HG03103 (cell line): ENCODE measurements around the gene ST6GALNAC2.
"Not testable (repeated sequence)": the region's sequence is repeated elsewhere in the genome, so short reads cannot be mapped to it uniquely, and the experiment has no call there.

Experiments
- ATAC-seq: cut with Tn5 transposase; IDR thresholded peaks from one replicate; pipeline ENCODE4 v1.9.1; 2021; ENCODE audit warnings: low read depth; ENCODE audit not compliant: unreplicated experiment

ST6GALNAC2 gene

GRCh38 chr17:76543482-76543825 is 42.2 kb downstream of the ST6GALNAC2 start:
- no peak for ATAC-seq

DNA sequence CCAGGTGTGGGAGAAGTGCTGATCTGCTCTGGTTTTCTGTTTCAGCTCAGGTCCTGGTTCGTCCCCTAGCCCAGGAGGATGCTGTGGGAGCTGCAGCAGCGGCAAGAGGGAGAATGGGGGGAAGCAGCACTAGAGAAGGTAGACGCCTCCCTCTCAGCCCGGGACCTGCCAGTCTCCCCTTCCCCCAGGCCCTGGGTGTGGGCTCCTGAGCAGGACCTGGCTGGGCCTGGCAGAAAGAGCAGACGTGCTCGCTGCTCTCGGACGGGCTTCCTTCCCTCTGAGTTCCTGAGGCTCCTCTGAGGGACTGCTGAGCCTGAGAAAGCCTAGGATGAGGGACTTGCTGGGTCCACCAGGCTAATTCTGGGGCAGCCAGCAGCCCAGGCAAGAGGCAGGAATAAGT is 42.7 kb downstream of the ST6GALNAC2 start:
- no peak for ATAC-seq

DNA sequence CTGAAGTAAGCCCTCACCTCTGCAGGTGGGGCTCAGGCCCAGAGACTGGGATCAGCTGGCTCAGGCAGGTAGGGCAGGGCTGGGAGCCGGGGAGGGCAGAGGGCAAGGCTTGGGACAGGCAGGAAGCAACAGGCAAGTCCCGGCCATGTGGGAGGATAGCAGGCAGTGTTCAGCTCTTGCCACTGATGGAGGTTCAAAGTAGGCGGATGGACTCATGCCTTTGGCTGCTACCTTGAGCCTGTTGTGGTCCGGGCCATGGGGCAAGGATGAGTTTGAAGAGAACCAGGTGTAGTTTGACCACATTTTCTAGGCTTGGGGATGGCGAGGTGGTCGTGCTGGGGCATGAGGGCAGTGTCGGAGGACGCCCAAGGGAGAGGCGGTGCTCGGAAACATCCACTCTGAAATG is 43.1 kb downstream of the ST6GALNAC2 start:
- ATAC-seq: no peak

DNA sequence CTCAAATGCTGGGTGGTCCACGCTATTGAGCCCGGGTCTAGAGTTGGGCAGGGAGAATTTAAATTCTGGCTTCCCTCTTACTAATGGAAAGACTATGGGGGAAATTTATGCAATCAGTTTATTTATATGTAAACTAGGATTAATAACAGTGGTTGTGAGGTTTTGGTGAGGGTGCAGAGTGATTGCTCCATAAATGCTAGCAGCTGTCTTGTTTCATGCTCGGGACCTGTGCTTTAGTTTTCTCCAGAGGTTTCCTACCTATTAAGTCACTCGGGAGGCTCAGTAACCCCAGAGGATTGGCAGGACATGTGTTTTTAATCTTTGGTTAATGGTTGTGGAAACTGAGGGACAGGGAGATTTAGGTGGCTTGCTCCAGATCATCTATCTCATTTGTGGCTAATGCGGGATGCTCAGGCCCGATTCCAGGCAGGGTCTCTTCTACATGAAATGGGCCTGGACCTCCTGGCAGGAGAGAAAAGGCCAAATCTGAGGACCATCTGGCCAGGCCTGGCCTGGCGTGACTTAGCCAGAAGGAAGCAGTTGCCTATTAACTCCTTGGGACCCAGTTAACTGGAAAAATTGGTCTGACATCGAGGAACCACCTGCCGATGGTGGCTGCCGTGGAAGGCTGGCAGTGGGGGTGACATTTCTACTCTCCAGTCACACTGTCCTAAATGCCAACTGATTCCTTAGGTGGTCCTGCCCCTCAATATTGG is 43.8 kb downstream of the ST6GALNAC2 start:
- ATAC-seq: no peak

DNA sequence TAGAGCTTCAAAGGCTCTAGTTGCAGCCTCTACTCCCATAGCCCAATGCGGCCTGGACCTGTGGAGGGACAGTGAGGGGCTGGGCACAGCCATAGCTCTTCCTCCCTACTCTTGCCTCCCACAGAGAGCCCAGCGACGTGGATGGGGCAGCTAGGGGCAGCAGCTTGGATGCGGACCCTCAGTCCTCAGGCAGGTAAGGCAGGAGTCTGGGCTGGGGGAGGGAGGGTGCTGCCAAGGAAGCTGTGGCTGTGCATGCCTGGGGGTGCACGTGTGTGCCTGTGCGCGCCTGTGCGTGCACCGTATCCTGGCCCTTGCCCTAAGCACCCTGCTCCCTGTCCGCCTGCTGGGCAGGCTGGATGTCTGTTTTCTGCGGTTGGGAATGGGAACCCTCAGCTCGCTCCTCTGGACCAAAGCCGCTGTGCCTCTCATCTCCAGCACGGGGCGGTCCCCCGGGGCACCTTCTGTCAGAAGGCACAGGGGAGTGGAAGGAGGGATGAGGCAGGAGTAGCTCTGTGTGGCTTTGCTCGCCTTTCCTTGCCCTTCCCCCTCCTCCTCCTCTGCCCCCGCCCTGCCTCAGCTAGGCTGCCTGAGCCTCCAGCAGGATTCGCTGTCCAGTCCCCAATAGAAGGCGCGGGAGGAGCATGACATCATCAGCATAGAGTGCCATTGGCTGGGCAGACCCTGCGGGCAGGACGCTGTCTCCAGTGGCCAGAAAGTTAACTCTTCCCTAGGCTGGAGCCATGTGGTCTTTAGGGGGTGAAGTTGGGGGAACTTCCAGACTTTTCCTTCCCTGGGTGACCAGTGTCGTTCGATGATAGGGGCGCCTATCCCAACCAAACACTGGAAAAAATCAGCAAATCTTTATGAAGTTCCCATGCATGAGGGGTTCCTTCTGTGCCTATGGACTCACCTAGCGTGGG is 45.0 kb downstream of the ST6GALNAC2 start:
- ATAC-seq: no peak

GRCh38 chr17:76539631-76540271 is 45.9 kb downstream of the ST6GALNAC2 start, which contains the start of gene PRCD:
TSS of gene PRCD (plus strand) at chr17:76540044. CDS start at chr17:76540142, 98 bp downstream.
- ATAC-seq: no peak

GRCh38 chr17:76538941-76539570 is 46.6 kb downstream of the ST6GALNAC2 start:
- no peak for ATAC-seq

DNA sequence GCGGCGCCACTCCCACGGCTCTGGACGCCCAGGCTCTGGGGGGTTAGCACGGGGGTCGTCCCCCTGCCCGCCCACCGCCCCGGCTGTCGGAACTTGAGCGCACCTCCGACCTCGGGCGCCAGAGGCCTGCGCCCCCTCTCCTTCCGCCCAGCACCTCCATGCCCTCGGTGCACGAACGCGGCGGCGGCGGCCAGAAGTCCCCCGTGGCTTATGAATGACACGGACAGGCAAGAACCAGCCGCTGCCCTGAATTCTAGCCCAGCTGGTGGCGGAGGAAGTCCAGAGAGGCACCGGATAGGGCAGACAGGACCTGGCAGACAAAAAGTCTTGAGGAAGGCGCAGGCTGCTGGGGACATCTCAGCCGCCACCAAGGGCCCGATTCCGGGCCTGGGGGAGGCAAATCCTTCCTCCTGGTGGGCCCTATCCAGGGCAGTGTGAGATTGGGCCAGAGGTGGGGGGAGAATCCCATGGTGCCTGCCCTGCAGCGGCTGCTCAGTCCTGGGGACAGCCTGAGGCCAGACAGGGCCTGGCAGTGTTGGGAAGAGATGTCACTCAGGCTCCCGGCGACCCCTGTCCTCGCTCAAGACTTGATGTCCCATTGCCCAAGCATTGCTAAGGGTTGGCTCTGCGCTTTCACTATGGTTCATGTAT is 47.3 kb downstream of the ST6GALNAC2 start:
- ATAC-seq: no peak

DNA sequence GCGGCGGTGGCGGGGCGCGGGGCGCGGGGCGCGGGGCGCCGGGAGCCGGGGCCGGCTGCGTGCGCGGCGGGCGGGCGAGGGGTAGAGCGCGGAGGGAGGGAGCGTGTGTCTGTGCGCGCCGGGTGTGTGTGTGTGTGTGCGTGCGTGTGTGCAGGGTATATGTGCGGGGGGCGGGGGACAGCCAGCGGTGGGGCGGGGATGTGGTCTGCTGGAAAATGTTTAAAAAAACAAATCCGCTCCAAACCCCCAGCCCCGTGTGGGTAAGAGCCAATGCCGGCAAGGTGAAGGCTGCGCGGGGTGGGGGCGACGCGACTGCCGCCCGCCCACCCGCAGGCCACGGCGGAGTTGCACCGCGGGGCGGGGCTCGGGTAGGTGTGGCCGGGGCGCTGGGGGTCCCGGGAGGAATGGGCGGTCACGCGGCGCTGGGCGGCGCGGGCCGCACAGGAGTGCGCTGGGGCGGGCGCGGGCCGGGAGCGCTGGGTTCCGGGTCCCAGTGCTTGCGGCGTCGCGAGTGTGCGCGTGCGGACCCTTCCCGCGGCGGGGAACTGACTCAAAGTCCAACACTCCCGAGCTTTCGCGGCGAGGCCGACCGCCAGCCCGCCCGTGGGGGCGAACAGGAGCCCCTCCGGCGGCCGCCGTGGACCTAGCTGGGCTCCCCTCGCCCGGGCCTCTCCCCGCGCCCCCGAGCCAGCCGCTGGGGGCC is 47.9 kb downstream of the ST6GALNAC2 start, which contains the start of gene CYGB:
Gene CYGB, minus strand, starts transcription at position 132 of the 703 bp plus-strand sequence. CDS start 167 bp downstream, outside the sequence.
- no peak for ATAC-seq

- no peak for ATAC-seq
Observed at GRCh38 chr17:76537288-76537577, 48.4 kb downstream of the ST6GALNAC2 start.

GRCh38 chr17:76536511-76537287 is 49.0 kb downstream of the ST6GALNAC2 start:
- ATAC-seq: no peak

- ATAC-seq: no peak
Observed at GRCh38 chr17:76535788-76536510, 49.7 kb downstream of the ST6GALNAC2 start.

GRCh38 chr17:76534831-76535732 is 50.6 kb downstream of the ST6GALNAC2 start:
- ATAC-seq: no peak

DNA sequence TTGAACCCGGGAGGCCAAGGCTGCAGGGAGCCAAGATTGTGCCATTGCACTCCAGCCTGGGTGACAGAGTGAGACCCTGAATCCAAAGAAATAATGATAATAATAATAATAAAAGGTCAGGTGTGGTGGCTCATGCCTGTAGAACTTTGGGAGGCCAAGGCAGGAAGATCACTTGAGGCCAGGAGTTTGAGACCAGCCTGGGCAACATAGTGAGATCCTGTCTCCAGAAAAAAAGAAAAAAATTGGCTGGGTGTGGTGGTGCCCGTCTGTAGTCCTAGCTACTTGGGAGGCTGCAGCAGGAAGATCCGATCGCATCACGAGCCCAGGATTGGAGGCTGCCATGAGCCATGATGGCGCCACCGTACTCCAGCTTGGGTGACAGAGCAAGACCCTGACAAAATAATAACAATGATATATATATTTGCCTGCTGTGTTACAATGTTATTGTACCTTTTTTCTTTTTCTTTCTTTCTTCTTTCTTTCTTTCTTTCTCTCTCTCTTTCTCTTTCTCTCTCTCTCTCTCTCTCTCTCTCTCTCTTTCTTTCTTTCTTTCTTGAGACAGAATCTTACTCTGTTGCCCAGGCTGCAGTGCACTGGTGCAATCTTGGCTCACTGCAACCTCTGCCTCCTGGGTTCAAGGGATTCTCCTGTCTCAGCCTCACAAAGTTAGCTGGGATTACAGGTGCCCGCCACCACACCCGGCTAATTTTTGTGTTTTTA is 51.9 kb downstream of the ST6GALNAC2 start:
- not testable (repeated sequence) for ATAC-seq

GRCh38 chr17:76532072-76532651 is 53.5 kb downstream of the ST6GALNAC2 start:
- no peak for ATAC-seq

DNA sequence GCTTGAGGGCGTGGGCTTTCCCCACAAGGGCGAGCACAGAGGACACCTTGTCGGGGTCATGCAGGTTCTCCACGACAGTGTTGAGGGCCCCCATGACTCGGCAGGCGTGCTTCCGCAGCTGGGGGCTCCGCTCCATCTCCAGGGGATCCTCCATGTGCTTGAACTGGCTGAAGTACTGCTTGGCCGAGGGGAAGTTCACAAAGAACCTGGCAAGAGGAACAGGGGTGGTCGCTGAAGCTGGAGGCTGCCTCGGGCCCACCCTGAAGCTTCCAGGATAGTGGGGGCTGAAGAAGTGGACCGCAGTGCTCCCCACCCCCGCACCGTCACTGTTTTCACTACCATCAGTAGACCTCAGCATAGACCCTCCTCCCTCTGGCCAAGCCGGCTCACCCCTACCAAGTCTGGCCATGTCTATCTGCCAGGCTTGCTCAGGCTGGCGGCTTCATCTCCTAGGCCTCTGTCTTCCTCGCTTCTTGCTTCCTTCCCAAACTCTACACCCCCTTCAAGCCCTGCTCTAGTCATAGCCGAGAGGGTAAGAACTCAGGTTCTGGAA is 54.1 kb downstream of the ST6GALNAC2 start:
- ATAC-seq: no peak
